ENCODE data around the gene ST8SIA6. TPM values are rescaled to one million over a fixed set of nuclear protein-coding genes. Genes with fewer than 3 reads are reported as not detected.

The ST8SIA6 gene
- total and polyA plus RNA-seq, 2 of the 8 experiments (the other 6 are each of a cell fraction or from before 2014, with no cell fraction given): 0.70 to 1.1 TPM

- no peak overlapping the region for H3K56ac ChIP-seq (replicated peaks; ENCODE audit: insufficient read length, low read depth, low read length)
- no peak overlapping the region for H2BK12ac ChIP-seq (ENCODE audit: low read depth, low read length)
- no peak overlapping the region for H3K27ac ChIP-seq (ENCODE audit: low read depth, low read length)
- FAIRE-seq: peak; percentile 60
- no peaks in the 10 kb centered on the region for H3K9me3 ChIP-seq (ENCODE audit: insufficient read depth in 2 of 2, low read depth in 1 of 2, low read length in 1 of 2)
- peak; percentile 78 to 82 for TF ChIP-seq RAD21 (IDR thresholded peaks at IDR 0.05 in 1 of 2, conservative IDR thresholded peaks at IDR 0.05 in 1 of 2; ENCODE audit: low read depth in 2 of 2, low read length in 2 of 2)
- TF ChIP-seq CTCF (IDR thresholded peaks at IDR 0.05; ENCODE audit: control extremely low read depth in 1 of 3, insufficient read depth in 1 of 3, low read depth in 1 of 3, low read length in 3 of 3): peak in 2 of 3 experiments; percentile 47 to 55; a peak in 2 of 4 replicates
- TF ChIP-seq, protein P1, sequence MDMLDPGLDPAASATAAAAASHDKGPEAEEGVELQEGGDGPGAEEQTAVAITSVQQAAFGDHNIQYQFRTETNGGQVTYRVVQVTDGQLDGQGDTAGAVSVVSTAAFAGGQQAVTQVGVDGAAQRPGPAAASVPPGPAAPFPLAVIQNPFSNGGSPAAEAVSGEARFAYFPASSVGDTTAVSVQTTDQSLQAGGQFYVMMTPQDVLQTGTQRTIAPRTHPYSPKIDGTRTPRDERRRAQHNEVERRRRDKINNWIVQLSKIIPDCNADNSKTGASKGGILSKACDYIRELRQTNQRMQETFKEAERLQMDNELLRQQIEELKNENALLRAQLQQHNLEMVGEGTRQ (IDR thresholded peaks at IDR 0.05; ENCODE audit: low read length): no peak
- no peak overlapping the region for H4K8ac ChIP-seq (ENCODE audit: extremely low read depth, insufficient read depth, low read length)
- H3K4ac ChIP-seq (replicated peaks; ENCODE audit: insufficient read length, low read depth, low read length): no peak overlapping the region
- ChIA-PET CTCF (ENCODE audit: partially characterized antibody) (interaction anchor here (0.6 to 2.4 kb wide), 30 partner anchors 9 to 399 kb away, joined by 3 to 10 read pairs (median 4); no protein-coding TSS in a partner anchor), POLR2A (ENCODE audit: partially characterized antibody) (interaction anchor here (0.8 kb wide), 1 partner anchor 12 kb away, joined by 3 read pairs; no protein-coding TSS in a partner anchor)
- DNase-seq (ENCODE audit: low read depth in 1 of 2, low spot score in 2 of 2): no peak
- no peak overlapping the region for H2BK20ac ChIP-seq (ENCODE audit: low read length)
- H3K4me3 ChIP-seq (ENCODE audit: extremely low read depth in 1 of 4, insufficient read depth in 2 of 4, low read depth in 3 of 4, low read length in 4 of 4): no peak overlapping the region
- no peak overlapping the region for H3K9ac ChIP-seq (replicated peaks in 1 of 4; ENCODE audit: extremely low read depth in 1 of 4, low read depth in 3 of 4, low read length in 3 of 4)
- H3K79me2 ChIP-seq (ENCODE audit: control insufficient read depth in 1 of 2, insufficient read depth in 2 of 2, low read length in 2 of 2): no peaks in the 10 kb centered on the region
- H3K4me2 ChIP-seq (ENCODE audit: insufficient read depth in 1 of 2, low read depth in 2 of 2, low read length in 2 of 2): no peak overlapping the region
- H4K91ac ChIP-seq (replicated peaks; ENCODE audit: insufficient read length, low read length): no peak overlapping the region
- H3K36me3 ChIP-seq (ENCODE audit: control insufficient read depth in 2 of 4, insufficient read depth in 4 of 4, low read length in 3 of 4): no peaks in the 10 kb centered on the region
- no peak overlapping the region for H3K23ac ChIP-seq (ENCODE audit: insufficient read length)
- no peak overlapping the region for H3K18ac ChIP-seq (ENCODE audit: extremely low read depth, low read length)
- H3K23me2 ChIP-seq (ENCODE audit: low read depth, low read length): no peaks in the 10 kb centered on the region; the same call in 1 of the 2 replicates
- no peaks in the 10 kb centered on the region for H3K4me1 ChIP-seq (replicated peaks in 1 of 4; ENCODE audit: control insufficient read depth in 3 of 4, insufficient read depth in 4 of 4, low read length in 3 of 4)
- no peak overlapping the region for H4K5ac ChIP-seq (ENCODE audit: insufficient read length, low read depth, low read length)
- H4K20me1 ChIP-seq (replicated peaks in 1 of 2; ENCODE audit: control insufficient read depth in 1 of 2, insufficient read depth in 2 of 2, low read length in 2 of 2): no peaks in the 10 kb centered on the region
- H3K79me1 ChIP-seq (ENCODE audit: low read depth, low read length): no peaks in the 10 kb centered on the region
- H2AK5ac ChIP-seq (ENCODE audit: low read depth, low read length): no peak overlapping the region
- 72% methylated on average over 6 of the region's 6 CpGs; no CpG with 5 or more reads in 1 of the 2 experiments for WGBS, 2 experiments (ENCODE audit: extremely low coverage in 1 of 2, insufficient coverage in 1 of 2, insufficient read length in 1 of 2, insufficient replicate concordance in 2 of 2, low coverage in 1 of 2, low lambda C conversion rate in 2 of 2, missing lambda C conversion rate in 1 of 2)
- H2BK120ac ChIP-seq (replicated peaks; ENCODE audit: low read depth, low read length): no peak overlapping the region
- H2BK15ac ChIP-seq (ENCODE audit: low read length): no peak overlapping the region
- H3K14ac ChIP-seq (ENCODE audit: insufficient read length): no peak overlapping the region
- no peak overlapping the region for H2AFZ ChIP-seq (ENCODE audit: low read length)
- H2BK5ac ChIP-seq (ENCODE audit: low read depth, low read length): no peak overlapping the region
- H3K27me3 ChIP-seq (replicated peaks in 1 of 4; ENCODE audit: control insufficient read depth in 3 of 4, extremely low read depth in 1 of 4, insufficient read depth in 3 of 4, low read length in 3 of 4): no peaks in the 10 kb centered on the region
Measured at GRCh38 chr10:17290226-17290625, 164.2 kb downstream of the ST8SIA6 start.

Data from H1 (cell line).